Sciatic nerve (tissue), 2 donors: ENCODE results near the gene TRIM65. TPM values are rescaled to one million over a fixed set of nuclear protein-coding genes. Genes with fewer than 3 reads are reported as not detected.

Experiments
- ATAC-seq: fragments of 200-7000 bp; cut with Tn5 transposase; one replicate; pipeline ENCODE4 v1.9.1; 2020; ENCODE audit warnings: mild to moderate bottlenecking, moderate library complexity
- DNase-seq: peaks from one replicate; pipeline ENCODE4 v3.0.0-alpha.2; 2020; ENCODE audit warnings: low spot score
- intact Hi-C: fragments of 100-400 bp; cut with DNase I; formaldehyde crosslinking; loops from one replicate; pipeline ENCODE4 v1.14.2; 2022
- total RNA-seq: library from RNA; stranded (reverse); fragmentation: NEBNext Ultra II Directional; extraction: Animal tissue kit (Norgen Biotek cat#: 25700); gene quantifications from one replicate; pipeline ENCODE4 v1.2.1, GENCODE V29; 2021
- donor health status: DM: no; HTN: no; CAD: no.
- donor health status: DM: no; HTN: no; CAD: no.

The TRIM65 gene
- total RNA-seq, 1 donor from 2014 or later: 24.7 TPM

DNA sequence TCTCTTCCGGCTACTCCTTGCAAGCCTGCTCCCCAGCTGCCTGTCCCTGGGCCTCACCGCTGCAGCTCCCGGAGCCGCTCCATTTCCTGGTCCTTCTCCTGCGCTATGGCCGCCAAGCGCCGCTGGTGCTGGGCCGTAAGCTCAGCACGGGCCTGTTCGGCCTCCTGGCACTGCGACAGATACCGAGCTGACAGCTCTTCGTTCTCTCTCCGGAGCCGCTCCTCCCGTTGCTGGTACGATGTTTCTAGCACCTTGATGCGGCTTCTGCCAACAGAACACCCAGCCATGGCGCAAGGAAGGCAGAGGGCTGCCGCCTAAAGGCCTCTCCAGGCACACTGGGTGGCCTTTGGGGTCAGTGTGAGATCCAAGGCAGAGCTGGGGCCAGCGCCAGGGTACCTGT lies 22.9 kb upstream of the TRIM65 start:
- DNase-seq: no peak
- intact Hi-C loops: no loop called here
- no peak for ATAC-seq

DNA sequence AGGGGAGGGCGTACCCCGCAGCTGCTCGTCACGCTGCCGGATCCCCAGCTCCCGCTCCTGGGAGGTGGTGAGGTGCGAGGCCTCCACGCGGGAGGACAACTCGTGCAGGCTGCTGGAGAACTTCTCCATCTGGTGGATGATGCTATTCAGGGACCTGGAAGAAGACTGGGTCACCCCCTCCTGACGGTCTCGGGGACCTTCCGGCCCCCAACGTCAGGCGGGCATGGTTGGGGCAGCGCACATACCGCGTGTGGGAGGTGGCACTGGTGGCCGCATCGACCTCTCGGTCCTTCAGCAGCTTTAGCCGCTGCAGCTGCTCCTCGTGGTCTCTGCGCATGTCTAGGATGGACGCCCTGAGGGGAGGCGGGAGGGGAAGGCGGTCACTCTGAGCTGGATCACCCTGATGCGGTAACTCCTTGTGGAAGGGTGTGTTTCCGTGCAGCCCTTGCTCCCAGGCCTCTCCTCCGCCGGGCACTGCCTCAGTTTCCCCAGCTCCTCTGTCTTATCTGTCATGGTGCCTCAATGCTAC lies 21.2 kb upstream of the TRIM65 start:
- DNase-seq (no peak), ATAC-seq (no peak)
- intact Hi-C loops: no loop called here

DNA sequence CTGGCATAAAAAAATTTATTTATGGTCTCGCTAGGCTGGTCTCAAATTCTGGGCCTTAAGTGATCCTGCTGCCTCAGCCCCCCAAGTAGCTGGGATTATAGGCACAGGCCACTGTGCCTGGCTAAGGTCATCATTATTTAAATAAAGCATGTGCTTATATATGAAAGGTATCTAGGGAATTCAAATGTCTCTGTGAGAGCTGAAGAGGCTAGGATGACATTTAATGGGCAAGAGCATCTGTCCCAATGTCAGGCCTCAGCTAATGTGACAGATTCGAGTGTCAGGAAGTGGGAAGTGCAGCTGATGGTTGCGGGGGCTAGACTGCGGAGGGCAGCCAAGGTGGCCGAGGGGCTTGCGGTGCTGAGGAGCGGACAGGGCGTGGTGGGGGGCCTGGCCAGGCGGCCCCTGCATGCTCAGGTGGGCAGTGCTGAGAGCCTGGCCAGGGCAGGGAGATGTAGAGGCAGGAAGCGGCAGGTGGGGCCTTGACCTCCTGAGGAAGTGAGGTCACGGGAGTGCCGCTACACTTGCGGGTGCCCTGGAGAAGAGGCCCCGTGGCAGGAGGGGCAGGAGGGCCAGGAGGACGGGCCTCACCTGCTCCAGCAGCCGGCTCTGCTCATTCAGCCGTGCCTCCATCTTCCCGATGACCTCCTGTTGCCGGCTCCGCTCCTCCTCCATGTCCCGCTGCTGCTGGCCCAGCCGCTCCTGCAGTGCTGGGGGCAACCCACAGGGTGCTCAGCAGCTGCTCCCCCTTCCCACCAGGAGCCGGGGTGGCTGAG lies 20.6 kb upstream of the TRIM65 start:
- no peak for DNase-seq
- no peak for ATAC-seq
- intact Hi-C loops: no loop called here

DNA sequence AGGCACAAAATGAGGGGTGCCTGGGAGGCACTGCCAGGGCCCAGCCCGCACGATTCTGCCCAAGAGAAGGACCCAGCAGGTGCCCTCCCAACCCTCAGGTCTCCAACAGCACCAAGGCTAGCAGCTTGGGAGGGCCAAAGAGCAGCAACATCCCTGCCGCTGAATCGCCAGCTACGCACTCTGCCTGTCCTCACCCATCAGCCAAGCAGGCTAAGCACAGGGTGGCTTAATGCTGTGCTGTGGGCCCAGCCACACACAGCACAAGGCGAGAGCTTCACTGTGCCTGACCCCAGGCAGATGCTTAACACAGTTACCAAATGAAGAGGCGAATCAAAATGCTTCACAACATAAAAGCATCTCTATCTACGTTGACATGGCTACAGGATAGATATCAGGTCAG lies 18.5 kb upstream of the TRIM65 start:
- no peak for DNase-seq
- intact Hi-C loops: no loop called here
- no peak for ATAC-seq

DNA sequence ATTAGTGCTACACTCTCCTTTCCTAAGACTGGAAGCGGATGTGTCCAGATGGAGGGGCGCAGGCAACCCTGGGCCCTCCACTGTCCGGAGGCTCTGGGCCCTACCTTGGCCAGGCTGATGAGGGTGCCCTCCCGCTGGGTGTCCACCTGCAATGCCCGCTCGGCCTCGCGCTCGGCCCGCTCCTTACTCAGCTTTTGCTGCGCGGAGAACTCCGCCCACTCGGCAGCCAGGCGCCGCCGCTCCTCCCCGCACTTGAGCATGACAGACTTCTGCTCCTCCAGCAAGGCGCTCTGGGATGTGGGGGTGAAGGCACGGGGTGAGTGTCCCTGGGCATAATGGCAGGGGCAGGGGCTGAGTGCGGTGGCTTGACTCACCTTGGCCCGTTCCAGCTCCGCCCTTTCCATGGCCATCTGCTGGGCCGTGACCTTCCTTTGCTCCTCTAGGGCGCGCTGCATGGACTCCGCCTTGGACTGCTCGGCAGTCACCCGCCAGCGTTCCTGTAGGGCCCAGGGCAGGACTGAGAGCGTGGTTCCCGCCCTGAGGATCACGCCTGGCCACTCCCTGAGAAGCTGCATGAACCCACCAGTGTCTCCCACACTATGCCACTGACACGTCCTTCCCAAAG lies 18.0 kb upstream of the TRIM65 start:
- intact Hi-C loops: no loop called here
- DNase-seq (no peak), ATAC-seq (no peak)

DNA sequence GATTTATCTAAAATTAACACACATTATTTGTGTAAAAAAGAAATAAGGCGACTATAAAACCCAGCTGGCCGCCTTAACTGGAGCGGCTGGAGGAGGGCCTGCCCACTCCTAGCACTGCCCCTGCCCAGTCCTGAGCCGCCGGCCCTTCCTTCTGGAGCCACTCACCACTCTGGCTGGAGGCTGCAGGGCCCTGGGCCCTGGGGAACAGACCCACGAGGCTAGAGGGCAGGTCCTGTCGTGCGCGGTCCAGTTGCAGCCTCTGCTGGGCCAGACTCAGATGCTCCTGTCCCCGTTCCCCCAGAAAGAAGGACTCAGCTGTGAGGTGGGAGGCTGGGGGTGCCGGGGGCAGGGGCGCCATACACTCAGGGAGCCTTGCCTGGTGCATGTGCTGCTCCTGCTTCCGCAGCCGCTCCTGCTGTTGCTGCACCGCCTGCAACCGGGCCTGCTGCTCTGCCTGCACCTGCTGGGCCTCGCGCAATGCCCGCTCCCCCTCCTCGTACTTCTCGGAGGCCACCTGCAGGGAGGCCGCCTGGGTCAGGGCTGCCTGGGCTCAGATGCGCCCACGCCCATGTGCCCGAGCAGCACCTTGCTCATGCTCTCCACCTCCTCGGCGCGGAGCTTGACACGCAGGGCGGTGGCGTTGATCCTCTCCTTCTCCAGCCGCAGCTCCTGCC lies 16.9 kb upstream of the TRIM65 start:
- DNase-seq (no peak), ATAC-seq (no peak)
- intact Hi-C loops: no loop called here

DNA sequence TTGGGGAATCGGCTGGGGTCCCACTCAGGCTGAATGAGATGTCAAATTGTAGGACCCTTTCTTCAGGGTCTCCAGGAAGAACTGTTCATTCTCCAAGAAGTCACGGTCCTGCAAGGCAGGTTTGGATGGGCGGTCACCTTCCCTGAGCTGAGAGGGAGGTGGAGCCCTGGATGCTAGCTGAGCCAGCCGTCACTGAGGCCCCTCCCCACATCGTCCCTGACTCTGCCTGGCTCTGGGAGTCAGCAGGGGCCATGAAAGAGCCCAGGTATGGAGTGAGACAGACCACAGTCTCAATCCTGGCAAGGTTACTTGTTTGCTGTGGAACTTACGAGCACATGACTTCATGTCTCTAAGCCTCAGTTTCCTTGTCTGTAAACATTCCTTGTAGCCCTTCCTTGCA lies 13.9 kb upstream of the TRIM65 start:
- no peak for DNase-seq
- no peak for ATAC-seq
- intact Hi-C loops: no loop called here

DNA sequence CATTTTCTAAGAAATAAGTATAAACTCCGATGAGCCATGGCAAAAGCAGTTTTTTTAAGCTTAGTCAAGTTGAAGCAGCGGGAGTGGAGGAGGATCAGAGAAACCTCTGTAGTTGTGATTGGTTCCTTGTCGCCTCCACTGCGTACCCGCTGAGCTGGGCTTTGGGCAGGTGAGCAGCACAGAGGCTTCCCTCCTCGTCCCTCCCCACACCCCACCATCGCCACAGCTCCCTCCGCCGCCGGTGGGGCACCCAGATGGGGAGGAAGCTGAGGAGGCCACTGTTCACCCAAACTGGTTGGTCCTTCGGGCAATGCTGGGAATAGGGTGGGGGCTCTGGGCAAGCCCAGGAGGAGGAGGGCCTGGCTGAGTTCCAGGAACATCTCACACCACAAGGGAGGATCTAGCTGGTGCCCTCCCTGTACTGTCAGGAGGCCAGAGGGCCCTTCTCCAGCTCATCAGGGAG lies 13.1 kb upstream of the TRIM65 start:
- ATAC-seq: peak; percentile 8
- no peak for DNase-seq
- intact Hi-C loops: loop anchor here (5.0 kb wide), 1 partner anchor 97 kb away; no protein-coding TSS in a partner anchor

DNA sequence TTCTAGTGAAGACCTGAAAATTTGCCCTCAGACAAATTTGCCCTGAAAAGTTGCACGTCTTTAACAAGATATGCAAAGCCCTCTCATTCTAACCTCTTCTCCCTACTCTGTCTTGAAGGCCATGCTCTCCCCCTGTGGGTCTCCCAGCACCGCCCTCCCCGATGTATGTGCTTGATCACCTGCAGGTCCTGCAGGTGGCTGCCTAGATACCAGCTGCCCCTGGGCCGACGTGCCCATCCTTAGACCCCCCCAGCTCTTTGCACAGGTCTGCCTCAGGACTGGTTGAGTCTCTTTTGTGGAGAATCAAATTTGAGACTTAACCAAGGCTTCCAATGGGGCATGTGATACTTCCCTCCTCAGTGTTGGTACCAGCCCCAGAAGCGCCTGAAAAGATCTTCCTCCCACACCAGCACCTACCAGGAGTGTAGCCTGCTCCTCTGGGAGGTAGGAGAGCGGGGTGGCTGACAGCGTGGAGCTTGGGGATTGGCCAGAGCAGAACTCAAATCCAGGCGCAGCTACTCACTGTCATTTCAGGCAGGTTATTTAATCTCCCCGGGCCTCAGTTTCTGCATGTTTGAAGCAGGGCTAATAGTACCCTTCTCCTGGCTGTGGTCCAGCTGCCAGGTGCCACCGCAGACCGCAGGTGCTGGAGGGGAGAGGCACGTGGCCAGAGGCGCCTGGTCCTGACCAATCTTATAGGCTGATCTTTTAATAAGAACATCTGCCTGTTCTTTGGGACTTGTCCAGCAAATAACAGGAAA lies 12.5 kb upstream of the TRIM65 start:
- intact Hi-C loops: loop anchor here (5.0 kb wide), 1 partner anchor 98 kb away; no protein-coding TSS in a partner anchor
- DNase-seq (no peak), ATAC-seq (no peak)

DNA sequence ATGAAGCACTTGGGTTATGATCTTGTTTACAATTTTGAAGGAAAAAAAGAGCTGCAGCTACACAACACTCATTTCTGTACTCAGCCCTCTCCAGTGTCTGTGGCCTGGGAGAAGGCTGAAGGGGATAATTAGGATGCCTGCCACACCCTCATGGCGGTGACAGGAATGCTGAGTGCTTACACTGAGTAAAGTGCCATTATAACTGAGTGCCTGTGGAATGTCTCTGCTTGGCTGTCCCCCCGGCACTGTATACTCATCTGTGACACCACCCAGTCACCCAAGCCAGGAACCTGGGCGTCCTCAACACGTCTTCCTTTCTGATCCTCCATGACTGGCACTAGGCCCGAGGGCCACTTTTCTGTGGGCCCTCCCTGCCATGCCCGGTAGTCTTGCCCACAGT lies 11.4 kb upstream of the TRIM65 start:
- no peak for DNase-seq
- intact Hi-C loops: loop anchor here (5.0 kb wide), 1 partner anchor 99 kb away; no protein-coding TSS in a partner anchor
- no peak for ATAC-seq

DNA sequence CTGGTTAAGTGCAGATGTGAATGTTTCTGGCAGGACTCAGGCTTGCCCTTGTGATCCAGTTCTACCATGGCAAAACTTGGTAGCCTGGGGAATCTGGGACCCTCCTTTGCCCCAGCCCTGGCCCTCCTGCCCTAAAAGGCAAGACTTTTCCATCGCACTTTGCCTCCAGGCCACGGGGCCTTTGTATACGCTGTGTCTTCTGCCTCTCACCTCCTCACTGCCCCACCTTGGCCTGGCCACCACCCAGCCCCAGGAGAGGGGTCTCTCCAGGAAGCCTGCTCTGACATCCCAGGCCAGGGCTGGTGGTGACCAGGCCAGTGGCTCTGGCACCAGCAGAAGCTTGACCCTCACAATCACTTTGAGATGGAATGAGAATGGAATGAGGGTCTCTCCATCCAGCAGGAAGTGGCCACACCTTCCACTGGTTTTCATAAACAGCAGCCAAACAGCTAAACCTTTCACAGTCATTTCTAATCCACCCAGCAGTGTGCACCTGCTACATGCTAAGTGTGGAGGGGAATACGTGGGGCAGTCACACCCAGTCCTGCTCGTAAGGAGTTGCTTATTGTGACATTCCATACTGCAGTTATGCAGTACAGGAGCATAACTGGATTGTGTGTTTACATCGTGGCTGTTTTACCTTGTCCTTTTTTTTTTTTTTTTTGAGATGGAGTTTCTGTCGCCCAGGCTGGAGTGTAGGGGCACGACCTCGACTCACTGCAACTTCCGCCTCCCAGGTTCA lies 9.6 kb upstream of the TRIM65 start:
- intact Hi-C loops: loop anchor here (5.0 kb wide), 1 partner anchor 101 kb away; no protein-coding TSS in a partner anchor
- DNase-seq (no peak), ATAC-seq (no peak)

DNA sequence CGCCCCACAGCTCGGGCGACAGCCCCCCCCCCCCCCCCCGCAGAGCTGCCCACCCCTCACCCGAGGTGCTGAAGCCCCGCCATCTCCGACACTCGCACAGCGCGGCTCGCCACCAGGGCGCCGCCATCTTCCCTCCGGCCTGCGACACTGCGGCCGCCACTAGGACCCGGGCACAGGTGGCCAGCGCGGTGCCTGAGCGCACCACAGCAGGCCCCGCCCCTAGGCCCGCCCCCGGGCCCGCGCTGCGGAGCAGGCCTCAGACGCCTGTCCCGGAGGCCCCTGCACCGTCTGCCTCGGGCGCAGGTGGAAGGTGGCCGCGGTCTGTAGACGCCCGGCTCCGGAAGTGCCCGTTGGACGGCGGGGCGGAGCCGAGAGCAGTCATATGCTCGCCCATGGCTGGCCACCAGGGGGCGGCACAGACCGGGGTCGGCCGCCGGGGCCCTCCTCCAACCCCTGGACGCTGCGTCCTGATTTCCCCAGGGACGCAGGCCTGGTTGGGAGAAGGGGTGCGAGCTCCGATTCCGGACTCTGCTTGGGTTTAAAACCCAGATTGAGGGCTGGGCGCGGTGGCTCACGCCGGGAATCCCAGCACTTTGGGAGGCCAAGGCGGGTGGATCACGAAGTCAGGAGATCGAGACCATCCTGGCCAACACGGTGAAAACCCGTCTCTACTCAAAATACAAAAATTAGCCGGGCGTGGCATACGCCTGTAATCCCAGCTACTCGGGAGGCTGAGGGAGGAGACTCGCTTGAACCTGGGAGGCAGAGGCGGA lies 8.2 kb upstream of the TRIM65 start, which contains the start of gene MRPL38:
MRPL38 (minus strand) TSS at position 136 of the 773 bp plus-strand sequence; CDS start at position 127, 9 bp downstream.
- DNase-seq (peak; percentile 93), ATAC-seq (peak; percentile 96)
- intact Hi-C loops: loop anchor here (5.0 kb wide), 1 partner anchor 102 kb away; no protein-coding TSS in a partner anchor

DNA sequence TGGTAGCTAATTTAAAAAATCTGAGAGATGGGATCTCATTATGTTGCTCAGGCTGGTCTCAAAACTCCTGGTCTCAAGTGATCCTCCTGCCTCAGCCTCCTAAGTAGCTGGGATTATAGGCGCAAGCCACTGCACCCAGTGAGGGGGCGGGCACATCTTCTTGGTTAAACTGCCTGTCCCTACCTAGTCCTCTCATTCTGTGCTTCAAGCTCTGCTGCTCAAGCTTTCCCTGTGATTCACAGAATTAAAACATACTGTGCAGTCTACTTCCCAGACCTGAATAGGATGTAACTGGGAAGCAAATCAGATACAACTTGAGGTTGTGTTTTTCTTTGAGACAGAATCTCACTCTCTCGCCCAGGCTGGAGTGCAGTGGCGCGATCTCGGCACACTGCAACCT lies 5.7 kb upstream of the TRIM65 start:
- no peak for DNase-seq
- intact Hi-C loops: no loop called here

DNA sequence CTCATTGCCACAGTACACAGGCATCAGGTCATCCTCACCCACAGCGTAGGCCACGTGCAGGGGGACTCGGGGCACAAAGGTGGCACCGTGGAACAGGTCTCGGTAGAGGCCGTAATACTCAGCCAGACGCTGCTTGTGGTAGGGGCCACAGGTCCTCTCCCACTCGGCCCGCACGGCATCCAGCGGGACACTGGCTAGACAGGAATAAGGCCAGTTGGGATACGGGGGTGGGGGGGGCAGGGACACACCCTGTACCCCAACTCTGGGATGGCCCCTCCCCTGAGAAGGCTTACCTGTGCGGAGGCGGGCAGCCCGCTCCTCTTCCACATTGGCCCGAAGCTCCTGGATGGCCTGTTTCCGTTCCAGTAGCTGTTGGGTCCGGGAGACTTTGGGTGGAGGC lies 5.0 kb upstream of the TRIM65 start:
- ATAC-seq (no peak), DNase-seq (no peak)
- intact Hi-C loops: no loop called here

More for the DNA sequence above, 5.7 kb upstream of the TRIM65 start:
- no peak for ATAC-seq

DNA sequence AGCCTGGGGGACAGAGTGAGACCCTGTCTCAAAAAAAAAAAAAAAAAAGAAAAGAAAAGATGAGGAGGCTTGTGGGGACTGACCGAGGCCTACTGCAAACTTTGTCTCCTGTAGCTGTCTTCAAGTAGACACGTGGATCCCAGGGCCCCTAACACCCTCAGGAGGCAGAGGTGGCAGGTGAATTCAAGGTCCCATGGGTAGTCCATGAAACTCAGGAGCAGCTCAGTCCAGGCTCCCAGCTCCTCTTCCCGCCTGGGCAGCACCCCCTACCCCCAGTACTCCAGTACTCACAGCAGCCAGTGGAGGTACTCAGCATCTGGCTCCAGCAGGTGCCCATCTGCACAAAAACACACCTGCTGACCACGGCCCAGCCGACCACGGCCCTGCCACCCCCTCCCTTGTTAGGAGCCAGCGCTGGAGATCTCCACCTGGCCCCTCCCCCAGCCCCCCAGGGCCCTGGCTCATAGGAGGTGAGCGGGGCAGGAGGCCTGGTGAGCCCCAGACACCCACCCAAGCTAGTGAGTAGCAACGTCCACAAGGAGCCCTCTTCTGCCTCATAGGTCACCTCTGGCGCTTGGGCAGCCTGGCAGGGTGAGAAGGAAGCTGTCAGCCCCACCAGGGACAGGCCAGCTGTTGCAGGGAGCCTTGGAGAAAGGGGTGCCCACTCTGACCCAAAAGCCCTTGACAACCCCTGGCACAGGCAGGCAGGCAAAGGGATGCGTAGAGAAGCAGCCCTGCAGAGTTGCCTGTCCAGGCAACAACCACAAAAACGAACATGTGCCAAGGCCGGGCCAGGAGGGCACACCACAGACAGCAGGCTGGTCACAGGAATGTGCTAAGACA lies 4.2 kb upstream of the TRIM65 start:
- DNase-seq: no peak
- no peak for ATAC-seq
- intact Hi-C loops: no loop called here

DNA sequence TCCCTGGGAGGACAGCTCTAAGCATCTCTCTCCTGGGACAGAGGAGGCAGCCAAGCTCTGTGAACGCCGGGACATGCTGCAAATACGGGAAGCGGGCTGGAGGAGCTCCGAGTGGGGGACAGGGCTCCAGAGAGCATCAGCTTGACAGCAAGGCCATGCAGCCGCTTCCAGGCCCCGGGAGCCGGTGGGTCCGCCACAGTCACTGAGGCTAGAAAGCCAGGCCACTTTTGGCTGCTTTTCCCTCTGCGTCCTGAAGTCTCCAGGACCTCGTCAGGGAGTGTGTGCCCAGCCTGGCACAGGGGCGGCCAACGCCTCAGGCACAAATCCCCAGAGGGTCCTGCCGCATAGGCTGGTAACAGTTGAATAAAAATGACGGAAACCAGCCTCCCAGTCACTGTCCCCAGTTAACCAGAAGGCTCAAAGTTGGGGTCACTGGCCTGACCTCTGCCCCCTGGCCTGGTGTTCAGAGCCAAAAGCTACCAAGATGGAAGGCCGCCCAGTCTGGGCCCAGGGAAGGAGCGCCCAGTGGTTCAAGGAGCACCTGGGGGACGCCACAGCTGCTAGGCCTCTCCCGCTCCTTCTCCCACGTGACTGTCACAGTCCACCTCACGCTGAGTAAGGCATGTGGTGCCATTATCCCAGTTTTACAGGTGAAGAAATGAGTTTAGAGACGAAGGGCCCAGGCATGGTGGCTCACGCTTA lies 3.2 kb upstream of the TRIM65 start:
- ATAC-seq (no peak), DNase-seq (no peak)
- intact Hi-C loops: no loop called here
